Endothelial cell (in vitro differentiated cells): ENCODE measurements around the gene TPH1. TPM values are rescaled to one million over a fixed set of nuclear protein-coding genes. Genes with fewer than 3 reads are reported as not detected.

ENCODE experiments used
- DNase-seq: peaks from one replicate; pipeline ENCODE4 v3.0.0; 2021; ENCODE audit warnings: low spot score
- H3K27ac Mint-ChIP-seq: one replicate; pipeline ENCODE4 v1.8.0; 2021; ENCODE audit warnings: mixed read lengths, inconsistent platforms; ENCODE audit not compliant: unreplicated experiment
- H3K27me3 Mint-ChIP-seq: one replicate; pipeline ENCODE4 v1.8.0; 2021; ENCODE audit warnings: mild to moderate bottlenecking, moderate library complexity, mixed read lengths, inconsistent platforms; ENCODE audit not compliant: unreplicated experiment
- H3K36me3 Mint-ChIP-seq: one replicate; pipeline ENCODE4 v1.8.0; 2021; ENCODE audit warnings: mild to moderate bottlenecking, low read depth, mixed read lengths, inconsistent platforms; ENCODE audit not compliant: unreplicated experiment
- H3K4me1 Mint-ChIP-seq: one replicate; pipeline ENCODE4 v1.8.0; 2021; ENCODE audit warnings: mild to moderate bottlenecking, mixed read lengths, inconsistent platforms; ENCODE audit not compliant: unreplicated experiment
- H3K4me3 Mint-ChIP-seq: one replicate; pipeline ENCODE4 v1.8.0; 2021; ENCODE audit warnings: mild to moderate bottlenecking, mixed read lengths, inconsistent platforms; ENCODE audit not compliant: unreplicated experiment
- H3K9me3 Mint-ChIP-seq: one replicate; pipeline ENCODE4 v1.8.0; 2021; ENCODE audit warnings: mixed read lengths, inconsistent platforms; ENCODE audit not compliant: unreplicated experiment
- CTCF ChIP-seq: fragments of 200-600 bp; sonication (generic); IDR thresholded peaks from one replicate; pipeline ENCODE4 v1.5.0; 2021; ENCODE audit warnings: antibody characterized with exemption; ENCODE audit not compliant: unreplicated experiment
- total RNA-seq: library from RNA; stranded (reverse); fragmentation: NEBNext Ultra II Directional; extraction: Animal tissue kit (Norgen Biotek cat#: 25700); gene quantifications from one replicate; pipeline ENCODE4 v1.2.1, GENCODE V29; 2021; ENCODE audit not compliant: unreplicated experiment

Gene TPH1
- total RNA-seq, 1 donor from 2014 or later: 0.38 TPM

- no peak overlapping the region for H3K4me3 Mint-ChIP-seq
- H3K27me3 Mint-ChIP-seq: no peaks in the 10 kb centered on the region
- no peaks in the 10 kb centered on the region for H3K36me3 Mint-ChIP-seq
- H3K9me3 Mint-ChIP-seq: no peaks in the 10 kb centered on the region
- TF ChIP-seq CTCF: no peak
- no peaks in the 10 kb centered on the region for H3K4me1 Mint-ChIP-seq
- no peak overlapping the region for H3K27ac Mint-ChIP-seq
- DNase-seq: no peak
Measured at GRCh38 chr11:18063125-18063524, 17.1 kb upstream of the TPH1 start.

GRCh38 chr11:18061351-18061750 is 15.3 kb upstream of the TPH1 start:
- Mint-ChIP-seq H3K4me3 (no peak overlapping the region), H3K27ac (no peak overlapping the region), H3K27me3 (no peaks in the 10 kb centered on the region), H3K4me1 (no peaks in the 10 kb centered on the region), H3K36me3 (no peaks in the 10 kb centered on the region), H3K9me3 (no peaks in the 10 kb centered on the region)
- DNase-seq: no peak
- TF ChIP-seq CTCF: no peak

GRCh38 chr11:18056561-18057181 is 10.6 kb upstream of the TPH1 start:
- Mint-ChIP-seq H3K4me3 (no peak overlapping the region), H3K27me3 (no peaks in the 10 kb centered on the region), H3K27ac (no peak overlapping the region), H3K9me3 (no peaks in the 10 kb centered on the region), H3K4me1 (no peaks in the 10 kb centered on the region), H3K36me3 (no peaks in the 10 kb centered on the region)
- TF ChIP-seq CTCF: no peak
- no peak for DNase-seq

- no peaks in the 10 kb centered on the region for H3K9me3 Mint-ChIP-seq
- no peak for TF ChIP-seq CTCF
- DNase-seq: no peak
- no peaks in the 10 kb centered on the region for H3K4me1 Mint-ChIP-seq
- H3K27ac Mint-ChIP-seq: no peak overlapping the region
- H3K4me3 Mint-ChIP-seq: no peak overlapping the region
- H3K36me3 Mint-ChIP-seq: no peaks in the 10 kb centered on the region
- no peaks in the 10 kb centered on the region for H3K27me3 Mint-ChIP-seq
Measured at GRCh38 chr11:18054511-18055103, 8.5 kb upstream of the TPH1 start.

- Mint-ChIP-seq H3K27me3 (peaks cover 3% of the 10 kb centered on the region), H3K4me3 (no peak overlapping the region), H3K27ac (no peak overlapping the region), H3K4me1 (no peaks in the 10 kb centered on the region), H3K36me3 (no peaks in the 10 kb centered on the region), H3K9me3 (no peaks in the 10 kb centered on the region)
- DNase-seq: no peak
- TF ChIP-seq CTCF: no peak
Measured at GRCh38 chr11:18050848-18051247, 4.8 kb upstream of the TPH1 start.
